NB4 (cell line): ENCODE data around the gene AK8.

Source experiments
- MYC ChIP-seq: IDR thresholded peaks from 2 replicates; pipeline ENCODE4 v1.6.1; 2011; ENCODE audit warnings: low read depth, low read length
- POLR2A ChIP-seq: IDR thresholded peaks from 2 replicates; pipeline ENCODE4 v1.6.1; 2011; ENCODE audit warnings: mild to moderate bottlenecking; ENCODE audit not compliant: insufficient read length; ENCODE audit errors: extremely low read depth
- TF ChIP-seq, protein P1 (sequence below): IDR thresholded peaks from one replicate; pipeline ENCODE4 v1.5.1; 2012; ENCODE audit warnings: low read depth, low read length

DNA sequence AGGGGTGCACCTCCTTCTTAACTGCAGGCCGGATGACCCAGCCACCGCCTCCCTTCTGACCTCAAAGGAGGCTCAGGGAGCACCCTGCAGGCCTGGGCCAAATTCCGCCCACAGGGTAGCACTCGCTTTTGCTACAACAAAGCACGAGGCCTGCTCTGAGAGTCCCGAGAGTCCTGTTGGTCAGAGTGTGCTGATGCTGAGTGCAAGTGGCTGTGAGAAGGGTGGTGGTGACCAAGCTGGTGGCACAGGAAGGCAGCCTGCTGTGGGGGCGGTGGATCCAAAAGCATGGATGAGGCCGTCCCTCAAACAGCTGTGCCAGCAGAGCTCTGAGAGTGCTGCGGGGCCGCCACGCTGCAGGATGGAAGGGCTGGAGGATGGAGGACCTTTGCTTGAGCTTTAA is 101.8 kb downstream of the AK8 start:
- TF ChIP-seq, protein P1, sequence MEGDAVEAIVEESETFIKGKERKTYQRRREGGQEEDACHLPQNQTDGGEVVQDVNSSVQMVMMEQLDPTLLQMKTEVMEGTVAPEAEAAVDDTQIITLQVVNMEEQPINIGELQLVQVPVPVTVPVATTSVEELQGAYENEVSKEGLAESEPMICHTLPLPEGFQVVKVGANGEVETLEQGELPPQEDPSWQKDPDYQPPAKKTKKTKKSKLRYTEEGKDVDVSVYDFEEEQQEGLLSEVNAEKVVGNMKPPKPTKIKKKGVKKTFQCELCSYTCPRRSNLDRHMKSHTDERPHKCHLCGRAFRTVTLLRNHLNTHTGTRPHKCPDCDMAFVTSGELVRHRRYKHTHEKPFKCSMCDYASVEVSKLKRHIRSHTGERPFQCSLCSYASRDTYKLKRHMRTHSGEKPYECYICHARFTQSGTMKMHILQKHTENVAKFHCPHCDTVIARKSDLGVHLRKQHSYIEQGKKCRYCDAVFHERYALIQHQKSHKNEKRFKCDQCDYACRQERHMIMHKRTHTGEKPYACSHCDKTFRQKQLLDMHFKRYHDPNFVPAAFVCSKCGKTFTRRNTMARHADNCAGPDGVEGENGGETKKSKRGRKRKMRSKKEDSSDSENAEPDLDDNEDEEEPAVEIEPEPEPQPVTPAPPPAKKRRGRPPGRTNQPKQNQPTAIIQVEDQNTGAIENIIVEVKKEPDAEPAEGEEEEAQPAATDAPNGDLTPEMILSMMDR = no peak
- TF ChIP-seq MYC (no peak), POLR2A (no peak)
